ENCODE data around the gene CCL24. TPM values are rescaled to one million over a fixed set of nuclear protein-coding genes. Genes with fewer than 3 reads are reported as not detected.

The CCL24 gene
- total RNA-seq, 6 experiments from 2014 or later, result 1.1 to 1.2 TPM; not detected in 4

- Histone ChIP-seq H3K36me3 (no peaks in the 10 kb centered on the region), H3K4me1 (no peaks in the 10 kb centered on the region), H3K9me3 (no peaks in the 10 kb centered on the region), H3K4me3 (no peak overlapping the region), H3K27me3 (no peaks in the 10 kb centered on the region), H3K27ac (no peak overlapping the region)
- peak in 2 of 4 donors; percentile 14 to 32 for ATAC-seq
- TF ChIP-seq POLR2A (IDR thresholded peaks at IDR 0.05), result no peak
- TF ChIP-seq CTCF (IDR thresholded peaks at IDR 0.05), result no peak
- no peak for DNase-seq
- intact Hi-C loops (cut with DNase I), result no loop called here
- WGBS (ENCODE audit: insufficient coverage, low coverage, low lambda C conversion rate, missing lambda C conversion rate), result 67% methylated on average over 6 of the region's 6 CpGs
Observed at GRCh38 chr7:75817116-75817515, 3.5 kb upstream of the CCL24 start.

GRCh38 chr7:75815418-75816064 is 1.9 kb upstream of the CCL24 start:
- TF ChIP-seq CTCF (IDR thresholded peaks at IDR 0.05) (no peak), POLR2A (IDR thresholded peaks at IDR 0.05) (no peak)
- intact Hi-C loops (cut with DNase I), result no loop called here
- H3K27ac ChIP-seq, result no peak overlapping the region
- ATAC-seq (no peak), DNase-seq (no peak)
- H3K4me1 ChIP-seq, result no peaks in the 10 kb centered on the region
- WGBS (ENCODE audit: insufficient coverage, low coverage, low lambda C conversion rate, missing lambda C conversion rate), result 49% methylated on average over 9 of the region's 10 CpGs
- no peaks in the 10 kb centered on the region for H3K36me3 ChIP-seq
- H3K27me3 ChIP-seq, result no peaks in the 10 kb centered on the region
- no peak overlapping the region for H3K4me3 ChIP-seq
- H3K9me3 ChIP-seq, result no peaks in the 10 kb centered on the region

GRCh38 chr7:75814407-75814947 is 871 bp upstream of the CCL24 start:
- WGBS (ENCODE audit: insufficient coverage, low coverage, low lambda C conversion rate, missing lambda C conversion rate), result 74% methylated on average over 8 of the region's 13 CpGs
- Histone ChIP-seq H3K27ac (no peak overlapping the region), H3K4me1 (no peaks in the 10 kb centered on the region), H3K27me3 (no peaks in the 10 kb centered on the region), H3K9me3 (no peaks in the 10 kb centered on the region), H3K4me3 (no peak overlapping the region), H3K36me3 (no peaks in the 10 kb centered on the region)
- TF ChIP-seq POLR2A (IDR thresholded peaks at IDR 0.05), result no peak
- TF ChIP-seq CTCF (IDR thresholded peaks at IDR 0.05), result no peak
- intact Hi-C loops (cut with DNase I), result no loop called here
- DNase-seq (no peak), ATAC-seq (peak in 1 of 4 donors; percentile 19)

- Histone ChIP-seq H3K4me1 (no peaks in the 10 kb centered on the region), H3K9me3 (no peaks in the 10 kb centered on the region), H3K27ac (no peak overlapping the region), H3K27me3 (no peaks in the 10 kb centered on the region), H3K4me3 (no peak overlapping the region), H3K36me3 (no peaks in the 10 kb centered on the region)
- no peak for DNase-seq
- TF ChIP-seq CTCF (IDR thresholded peaks at IDR 0.05) (no peak), POLR2A (IDR thresholded peaks at IDR 0.05) (no peak)
- 54% methylated on average over 2 of the region's 3 CpGs for WGBS (ENCODE audit: insufficient coverage, low coverage, low lambda C conversion rate, missing lambda C conversion rate)
- no peak for ATAC-seq
- intact Hi-C loops (cut with DNase I), result no loop called here
Observed at GRCh38 chr7:75813084-75813483, 522 bp downstream of the CCL24 start.

Data from right lobe of liver (tissue), 6 donors.